HEK293 (cell line): ENCODE results near the gene MPHOSPH8.

ENCODE experiments used
- CTCF ChIA-PET: fragments of 350-600 bp; formaldehyde crosslinking; extraction: SDS; loops from one replicate; lab custom pipeline; 2021; ENCODE audit warnings: antibody characterized with exemption; lab: Yijun Ruan, JAX
- POLR2A ChIA-PET: fragments of 300-600 bp; formaldehyde crosslinking; extraction: SDS; loops from one replicate; lab custom pipeline; 2020; ENCODE audit warnings: antibody characterized with exemption, inconsistent platforms; lab: Yijun Ruan, JAX
- H3K27ac ChIP-seq: fragments of 200-500 bp; sonication (Bioruptor generic); 2 replicates; pipeline ENCODE4 v1.5.1; 2014; ENCODE audit warnings: low read depth, low read length, control low read depth, inconsistent platforms; ENCODE audit errors: extremely low read depth
- H3K36me3 ChIP-seq, 2 experiments: fragments of 200-500 bp in 1 of 2; sonication (Bioruptor generic) in 1 of 2; 1 replicate in 1 of 2; 2 replicates in 1 of 2; pipeline ENCODE4 v1.5.1; 2014 to 2017; ENCODE audit warnings: inconsistent platforms in 2 of 2, low read length in 2 of 2; ENCODE audit not compliant: control insufficient read depth in 2 of 2, insufficient read depth in 1 of 2
- H3K4me1 ChIP-seq: fragments of 200-500 bp; sonication (Bioruptor generic); 2 replicates; pipeline ENCODE4 v1.5.1; 2014; ENCODE audit warnings: mild to moderate bottlenecking, low read length, inconsistent platforms; ENCODE audit not compliant: control insufficient read depth, insufficient read depth
- H3K4me3 ChIP-seq: 2 replicates; pipeline ENCODE4 v1.5.1; 2011; ENCODE audit warnings: low read depth, mild to moderate bottlenecking, control low read depth, low read length, moderate library complexity
- H3K9me3 ChIP-seq: fragments of 200-500 bp; sonication (Bioruptor generic); 2 replicates; pipeline ENCODE4 v1.5.1; 2014; ENCODE audit warnings: low read depth, low read length, inconsistent platforms; ENCODE audit not compliant: control insufficient read depth, insufficient read depth
- BCL6B ChIP-seq: fragments of 450-650 bp; formaldehyde crosslinking; IDR thresholded peaks from 2 replicates; pipeline ENCODE4 v1.5.1; 2017; ENCODE audit warnings: missing biosample characterization, missing genetic modification characterization
- INSM2 ChIP-seq: fragments of 450-650 bp; formaldehyde crosslinking; IDR thresholded peaks from 2 replicates; pipeline ENCODE4 v1.5.1; 2016; ENCODE audit warnings: missing biosample characterization, missing genetic modification characterization
- KLF1 ChIP-seq: fragments of 450-650 bp; formaldehyde crosslinking; IDR thresholded peaks from 2 replicates; pipeline ENCODE4 v1.5.1; 2016; ENCODE audit warnings: missing biosample characterization, missing genetic modification characterization
- MZF1 ChIP-seq: fragments of 450-650 bp; formaldehyde crosslinking; IDR thresholded peaks from 2 replicates; pipeline ENCODE4 v1.5.1; 2017; ENCODE audit warnings: missing biosample characterization, missing genetic modification characterization, borderline replicate concordance
- OVOL3 ChIP-seq: fragments of 450-650 bp; formaldehyde crosslinking; IDR thresholded peaks from 2 replicates; pipeline ENCODE4 v1.5.1; 2016; ENCODE audit warnings: missing biosample characterization, missing genetic modification characterization
- SCRT1 ChIP-seq: fragments of 450-650 bp; formaldehyde crosslinking; IDR thresholded peaks from 2 replicates; pipeline ENCODE4 v1.5.1; 2016; ENCODE audit warnings: missing biosample characterization, missing genetic modification characterization, borderline replicate concordance
- SP3 ChIP-seq: fragments of 450-650 bp; formaldehyde crosslinking; IDR thresholded peaks from 2 replicates; pipeline ENCODE4 v1.5.1; 2016; ENCODE audit warnings: missing biosample characterization, missing genetic modification characterization
- ZBTB1 ChIP-seq: fragments of 450-650 bp; formaldehyde crosslinking; IDR thresholded peaks from 2 replicates; pipeline ENCODE4 v1.5.1; 2016; ENCODE audit warnings: missing biosample characterization, missing genetic modification characterization
- ZBTB7A ChIP-seq: fragments of 450-650 bp; formaldehyde crosslinking; IDR thresholded peaks from 2 replicates; pipeline ENCODE4 v1.5.1; 2016; ENCODE audit warnings: low read depth, missing biosample characterization, missing genetic modification characterization
- ZNF114 ChIP-seq: fragments of 450-650 bp; formaldehyde crosslinking; IDR thresholded peaks from 2 replicates; pipeline ENCODE4 v1.5.0; 2017; ENCODE audit warnings: missing biosample characterization, missing genetic modification characterization
- ZNF140 ChIP-seq: fragments of 450-650 bp; formaldehyde crosslinking; IDR thresholded peaks from 2 replicates; pipeline ENCODE4 v1.5.1; 2016; ENCODE audit warnings: missing biosample characterization, missing genetic modification characterization
- ZNF184 ChIP-seq: fragments of 450-650 bp; IDR thresholded peaks from 2 replicates; pipeline ENCODE4 v1.5.1; 2018; ENCODE audit warnings: missing biosample characterization, mild to moderate bottlenecking, missing genetic modification characterization
- ZNF214 ChIP-seq: fragments of 450-650 bp; formaldehyde crosslinking; IDR thresholded peaks from 2 replicates; pipeline ENCODE4 v1.5.1; 2017; ENCODE audit warnings: missing biosample characterization, mild to moderate bottlenecking, missing genetic modification characterization, borderline replicate concordance
- ZNF24 ChIP-seq: fragments of 450-650 bp; formaldehyde crosslinking; IDR thresholded peaks from 2 replicates; pipeline ENCODE4 v1.5.1; 2016; ENCODE audit warnings: missing biosample characterization, missing genetic modification characterization
- ZNF354C ChIP-seq: fragments of 450-650 bp; formaldehyde crosslinking; IDR thresholded peaks from 2 replicates; pipeline ENCODE4 v1.5.1; 2016; ENCODE audit warnings: missing biosample characterization, missing genetic modification characterization, low read depth, borderline replicate concordance
- ZNF416 ChIP-seq: fragments of 450-650 bp; formaldehyde crosslinking; IDR thresholded peaks from 2 replicates; pipeline ENCODE4 v1.5.1; 2016; ENCODE audit warnings: missing biosample characterization, missing genetic modification characterization
- ZNF660 ChIP-seq: fragments of 450-650 bp; IDR thresholded peaks from 2 replicates; pipeline ENCODE4 v1.5.1; 2018; ENCODE audit warnings: missing biosample characterization, mild to moderate bottlenecking, missing genetic modification characterization
- ZNF704 ChIP-seq: fragments of 450-650 bp; formaldehyde crosslinking; IDR thresholded peaks from 2 replicates; pipeline ENCODE4 v1.5.1; 2016; ENCODE audit warnings: missing biosample characterization, missing genetic modification characterization
- ZSCAN23 ChIP-seq: fragments of 450-650 bp; formaldehyde crosslinking; IDR thresholded peaks from 2 replicates; pipeline ENCODE4 v1.5.1; 2016; ENCODE audit warnings: missing biosample characterization, missing genetic modification characterization
- ZSCAN30 ChIP-seq: fragments of 450-650 bp; IDR thresholded peaks from 2 replicates; pipeline ENCODE4 v1.5.1; 2018; ENCODE audit warnings: missing biosample characterization, mild to moderate bottlenecking, missing genetic modification characterization, moderate library complexity

Gene MPHOSPH8

GRCh38 chr13:19622193-19622592 is 11.3 kb upstream of the MPHOSPH8 start:
- no peaks in the 10 kb centered on the region for H3K9me3 ChIP-seq
- CTCF ChIA-PET: interaction anchor here (0.5 to 0.7 kb wide), 2 partner anchors 31 to 134 kb away, joined by 3 to 4 read pairs; no protein-coding TSS in a partner anchor
- H3K27ac ChIP-seq: no peak overlapping the region
- no peak overlapping the region for H3K4me3 ChIP-seq
- TF ChIP-seq INSM2 (tag by site-specific recombination) (no peak), BCL6B (no peak), SP3 (tag by site-specific recombination) (no peak), ZNF24 (tag by site-specific recombination) (no peak), ZNF214 (tag by site-specific recombination) (no peak), ZNF416 (tag by site-specific recombination) (no peak), MZF1 (tag by site-specific recombination) (no peak), ZNF660 (no peak), ZSCAN30 (tag by site-specific recombination) (no peak), OVOL3 (tag by site-specific recombination) (no peak)
- no peaks in the 10 kb centered on the region for H3K4me1 ChIP-seq
- POLR2A ChIA-PET: interaction anchor here (0.5 kb wide), 1 partner anchor 19 kb away, joined by 5 read pairs; no protein-coding TSS in a partner anchor
- H3K36me3 ChIP-seq: no peaks in the 10 kb centered on the region

DNA sequence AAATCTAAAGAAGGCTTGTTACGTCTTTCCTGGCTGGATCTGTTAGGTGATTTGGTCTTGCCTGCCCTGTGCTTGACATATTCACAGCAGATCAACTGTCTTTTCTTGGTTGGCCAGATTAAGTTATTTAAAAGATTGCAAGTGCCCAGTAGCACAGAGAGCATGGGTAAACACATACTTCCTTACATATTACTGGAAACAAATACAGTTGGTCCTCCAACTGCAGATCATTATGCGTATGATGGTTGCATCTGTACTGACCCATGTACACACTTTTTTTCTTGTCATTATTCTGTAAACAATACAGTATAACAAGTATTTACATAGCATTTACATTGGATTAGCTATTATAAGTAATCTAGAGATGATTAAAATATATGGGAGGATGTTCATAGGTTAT is 9.2 kb upstream of the MPHOSPH8 start:
- Histone ChIP-seq H3K27ac (no peak overlapping the region), H3K9me3 (no peaks in the 10 kb centered on the region), H3K36me3 (no peaks in the 10 kb centered on the region), H3K4me3 (no peak overlapping the region), H3K4me1 (no peaks in the 10 kb centered on the region)
- ChIA-PET CTCF (no interaction called here), POLR2A (no interaction called here)
- no peak for TF ChIP-seq ZNF114 (tag by site-specific recombination)
- TF ChIP-seq ZNF354C (tag by site-specific recombination): no peak
- no peak for TF ChIP-seq ZNF704 (tag by site-specific recombination)
- no peak for TF ChIP-seq ZBTB1 (tag by site-specific recombination)
- TF ChIP-seq SCRT1: no peak
- TF ChIP-seq ZSCAN23: no peak
- no peak for TF ChIP-seq KLF1 (tag by site-specific recombination)
- TF ChIP-seq ZNF184 (tag by site-specific recombination): no peak
- no peak for TF ChIP-seq ZNF140 (tag by site-specific recombination)
- no peak for TF ChIP-seq ZNF416 (tag by site-specific recombination)
- TF ChIP-seq ZBTB7A (tag by site-specific recombination): no peak
